SU-DHL-6 (cell line): ENCODE data around the gene NCKAP5.

Experiments
- H2AFZ ChIP-seq: fragments of 200-600 bp; sonication (generic); 2 replicates; pipeline ENCODE4 v1.6.1; 2014; ENCODE audit warnings: low read depth, mild to moderate bottlenecking, moderate library complexity, mixed read lengths, antibody characterized with exemption, low read length; ENCODE audit not compliant: severe bottlenecking
- H3F3A ChIP-seq: fragments of 200-600 bp; shearing (Covaris generic); 2 replicates; pipeline ENCODE4 v1.6.0; 2016; ENCODE audit warnings: antibody characterized with exemption, mild to moderate bottlenecking; ENCODE audit not compliant: insufficient read depth
- H3K27ac ChIP-seq: fragments of 200-600 bp; sonication (generic); 2 replicates; pipeline ENCODE4 v1.5.1; 2016; ENCODE audit warnings: low read depth, mild to moderate bottlenecking, low read length, moderate library complexity, mixed read lengths
- H3K27me3 ChIP-seq: fragments of 200-600 bp; sonication (generic), shearing (Covaris generic); 2 replicates; pipeline ENCODE4 v1.6.0; 2014; ENCODE audit warnings: mild to moderate bottlenecking, low read length
- H3K36me3 ChIP-seq: fragments of 200-600 bp; sonication (generic); 2 replicates; pipeline ENCODE4 v1.6.1; 2014; ENCODE audit warnings: mild to moderate bottlenecking, low read length, mixed read lengths
- H3K4me2 ChIP-seq: fragments of 300-600, 200-600 bp; shearing (Covaris generic), sonication (generic); 2 replicates; pipeline ENCODE4 v1.6.0; 2014; ENCODE audit warnings: low read length, low read depth, mild to moderate bottlenecking; ENCODE audit not compliant: poor library complexity, severe bottlenecking
- H3K4me3 ChIP-seq: fragments of 200-600 bp; sonication (generic); 2 replicates; pipeline ENCODE4 v1.5.1; 2014; ENCODE audit warnings: antibody characterized with exemption, low read length, mild to moderate bottlenecking, mixed read lengths; ENCODE audit not compliant: insufficient read depth, poor library complexity, severe bottlenecking
- H3K79me2 ChIP-seq: fragments of 200-600 bp; sonication (generic); 2 replicates; pipeline ENCODE4 v1.6.1; 2014; ENCODE audit warnings: mild to moderate bottlenecking, low read length, moderate library complexity; ENCODE audit not compliant: insufficient read depth
- H3K9ac ChIP-seq: fragments of 200-600 bp; sonication (generic); 2 replicates; pipeline ENCODE4 v1.7.0; 2014; ENCODE audit warnings: mild to moderate bottlenecking, low read length
- H3K9me2 ChIP-seq: fragments of 200-600 bp; sonication (generic); replicated peaks from 2 replicates; pipeline ENCODE4 v1.6.1; 2014; ENCODE audit warnings: low read length; ENCODE audit not compliant: insufficient read depth
- H3K9me3 ChIP-seq: fragments of 200-600 bp; sonication (generic); 2 replicates; pipeline ENCODE4 v1.6.1; 2014; ENCODE audit warnings: low read length, mixed read lengths; ENCODE audit not compliant: insufficient read depth
- H4K20me1 ChIP-seq: fragments of 200-600 bp; sonication (generic); 2 replicates; pipeline ENCODE4 v1.6.1; 2014; ENCODE audit warnings: low read depth, mild to moderate bottlenecking, antibody characterized with exemption, low read length, moderate library complexity, mixed read lengths
- CTCF ChIP-seq: fragments of 200-600 bp; sonication (generic); IDR thresholded peaks from one replicate; pipeline ENCODE4 v1.5.1; 2017; ENCODE audit warnings: antibody characterized with exemption, mild to moderate bottlenecking, low read length, moderate library complexity; ENCODE audit not compliant: insufficient read depth, poor library complexity, severe bottlenecking
- EZH2phosphoT487 ChIP-seq: fragments of 200-600 bp; sonication (generic), shearing (Covaris generic); conservative IDR thresholded peaks from 2 replicates; pipeline ENCODE4 v1.6.1; 2018; ENCODE audit warnings: mild to moderate bottlenecking, antibody characterized with exemption, low read length, moderate library complexity, mixed read lengths

The NCKAP5 gene

GRCh38 chr2:132751836-132752235 is 816.4 kb downstream of the NCKAP5 start:
- Histone ChIP-seq H3K9me2 (no peaks in the 10 kb centered on the region), H3K9ac (no peak overlapping the region), H3K4me2 (no peak overlapping the region), H3K27me3 (no peaks in the 10 kb centered on the region), H3K79me2 (no peaks in the 10 kb centered on the region), H2AFZ (no peak overlapping the region), H3K9me3 (no peaks in the 10 kb centered on the region), H3K36me3 (no peaks in the 10 kb centered on the region), H3K4me3 (no peak overlapping the region), H3K27ac (no peak overlapping the region), H3F3A (no peaks in the 10 kb centered on the region), H4K20me1 (no peaks in the 10 kb centered on the region)
- TF ChIP-seq CTCF: no peak
- TF ChIP-seq EZH2phosphoT487: no peak

GRCh38 chr2:132750606-132751005 is 817.7 kb downstream of the NCKAP5 start:
- Histone ChIP-seq H3K4me3 (no peak overlapping the region), H3K36me3 (no peaks in the 10 kb centered on the region), H3K4me2 (no peak overlapping the region), H3K9me3 (no peaks in the 10 kb centered on the region), H3K9ac (no peak overlapping the region), H4K20me1 (no peaks in the 10 kb centered on the region), H3K27me3 (no peaks in the 10 kb centered on the region), H2AFZ (no peak overlapping the region), H3K27ac (no peak overlapping the region), H3F3A (no peaks in the 10 kb centered on the region), H3K9me2 (no peaks in the 10 kb centered on the region), H3K79me2 (no peaks in the 10 kb centered on the region)
- TF ChIP-seq EZH2phosphoT487: no peak
- TF ChIP-seq CTCF: no peak

GRCh38 chr2:132747046-132747445 is 821.2 kb downstream of the NCKAP5 start:
- Histone ChIP-seq H3K27ac (no peak overlapping the region), H3F3A (no peaks in the 10 kb centered on the region), H3K36me3 (no peaks in the 10 kb centered on the region), H3K9me2 (no peaks in the 10 kb centered on the region), H3K4me2 (no peak overlapping the region), H3K79me2 (no peaks in the 10 kb centered on the region), H3K27me3 (no peaks in the 10 kb centered on the region), H2AFZ (no peak overlapping the region), H3K9me3 (no peaks in the 10 kb centered on the region), H3K9ac (no peak overlapping the region), H4K20me1 (no peaks in the 10 kb centered on the region), H3K4me3 (no peak overlapping the region)
- TF ChIP-seq CTCF (no peak), EZH2phosphoT487 (no peak)

GRCh38 chr2:132741754-132742153 is 826.5 kb downstream of the NCKAP5 start:
- H3K27ac ChIP-seq: no peak overlapping the region
- H3K79me2 ChIP-seq: no peaks in the 10 kb centered on the region
- no peaks in the 10 kb centered on the region for H3K27me3 ChIP-seq
- no peak overlapping the region for H3K9ac ChIP-seq
- H3K9me2 ChIP-seq: no peaks in the 10 kb centered on the region
- H3F3A ChIP-seq: no peaks in the 10 kb centered on the region
- no peaks in the 10 kb centered on the region for H3K36me3 ChIP-seq
- H3K4me3 ChIP-seq: no peak overlapping the region
- TF ChIP-seq CTCF: no peak
- no peak for TF ChIP-seq EZH2phosphoT487
- H3K4me2 ChIP-seq: no peak overlapping the region
- H2AFZ ChIP-seq: no peak overlapping the region
- H4K20me1 ChIP-seq: no peaks in the 10 kb centered on the region
- H3K9me3 ChIP-seq: no peaks in the 10 kb centered on the region
